HCT116 (cell line): ENCODE data around the gene FLRT1. TPM values are rescaled to one million over a fixed set of nuclear protein-coding genes. Genes with fewer than 3 reads are reported as not detected.

ENCODE experiments used
- ATAC-seq: fragments of 200-7000 bp; cut with Tn5 transposase; 2 replicates; pipeline ENCODE4 v1.9.1; 2020; ENCODE audit warnings: mild to moderate bottlenecking, moderate library complexity
- BruUV-seq: library from RNA; stranded (reverse); fragments of 400-500 nt; replicated peaks from 2 replicates; lab custom pipeline; 2021; lab: Mats Ljungman, UMichigan
- CTCF ChIA-PET: fragments of 300-600 bp; sonication (Branson Sonifier 250); formaldehyde crosslinking; loops from one replicate; lab custom pipeline; 2021; ENCODE audit warnings: antibody characterized with exemption; lab: Charles Lee
- POLR2A ChIA-PET: fragments of 300-600, 350-600 bp; sonication (Branson Sonifier 250); formaldehyde crosslinking; loops from one replicate; lab custom pipeline; 2021; ENCODE audit warnings: antibody characterized with exemption; lab: Charles Lee
- RAD21 ChIA-PET, 2 experiments: fragments of 300-600 bp; sonication (Branson Sonifier 250); formaldehyde crosslinking; loops; one replicate each; lab custom pipeline; 2023; ENCODE audit warnings: low total read pairs in 2 of 2; ENCODE audit not compliant: uncharacterized antibody in 2 of 2, unreplicated experiment in 2 of 2, low non-redundant PET in 1 of 2; lab: Charles Lee
- DNase-seq: peaks from one replicate; pipeline ENCODE4 v3.0.0-alpha.2; 2010; ENCODE audit warnings: low read depth, low spot score
- H2AFZ ChIP-seq: fragments of 200-600 bp; shearing (Covaris generic), sonication (generic); 2 replicates; pipeline ENCODE4 v1.6.1; 2017; ENCODE audit warnings: low read depth, mixed run types, mixed read lengths, antibody characterized with exemption, low read length; ENCODE audit not compliant: poor library complexity, severe bottlenecking
- H3K27ac ChIP-seq: 2 replicates; pipeline ENCODE4 v1.5.1; 2012; ENCODE audit warnings: low read depth, low read length
- H3K27me3 ChIP-seq: fragments of 200-600 bp; sonication (generic); 2 replicates; pipeline ENCODE4 v1.6.1; 2016; ENCODE audit warnings: mixed run types, low read length, mixed read lengths; ENCODE audit not compliant: insufficient read depth
- H3K36me3 ChIP-seq, 2 experiments: fragments of 200-500 bp in 1 of 2; fragments of 200-600 bp in 1 of 2; sonication (Bioruptor generic) in 1 of 2; sonication (generic) in 1 of 2; 2 replicates each; pipeline versions ENCODE4 v1.5.1 to v1.6.1; 2014 to 2016; ENCODE audit warnings: low read length in 2 of 2, inconsistent platforms in 1 of 2, mixed read lengths in 1 of 2, mixed run types in 1 of 2; ENCODE audit not compliant: insufficient read depth in 2 of 2, control insufficient read depth in 1 of 2
- H3K4me1 ChIP-seq, 2 experiments: fragments of 200-600 bp in 1 of 2; sonication (generic) in 1 of 2; 2 replicates each; pipeline versions ENCODE4 v1.5.1 to v1.6.1; 2012 to 2017; ENCODE audit warnings: low read length in 2 of 2, inconsistent platforms in 1 of 2, mild to moderate bottlenecking in 1 of 2, mixed read lengths in 1 of 2, mixed run types in 1 of 2, moderate library complexity in 1 of 2; ENCODE audit not compliant: insufficient read depth in 2 of 2, control insufficient read depth in 1 of 2
- H3K4me2 ChIP-seq: fragments of 200-600 bp; sonication (generic); 2 replicates; pipeline ENCODE4 v1.6.1; 2017; ENCODE audit warnings: mixed run types, low read length, mixed read lengths
- H3K4me3 ChIP-seq, 2 experiments: fragments of 200-600 bp in 1 of 2; sonication (generic) in 1 of 2; replicated peaks in 1 of 2; 2 replicates each; pipeline ENCODE4 v1.5.1; 2011 to 2016; ENCODE audit warnings: low read length in 2 of 2, control low read depth in 1 of 2, low read depth in 1 of 2, mild to moderate bottlenecking in 1 of 2, mixed read lengths in 1 of 2, mixed run types in 1 of 2
- H3K79me2 ChIP-seq: fragments of 200-600 bp; sonication (generic); 2 replicates; pipeline ENCODE4 v1.6.1; 2017; ENCODE audit warnings: mild to moderate bottlenecking, mixed run types, low read length, moderate library complexity, mixed read lengths; ENCODE audit not compliant: insufficient read depth
- H3K9ac ChIP-seq: fragments of 200-600 bp; sonication (generic); 2 replicates; pipeline ENCODE4 v1.6.1; 2016; ENCODE audit warnings: low read length, mixed read lengths
- H3K9me2 ChIP-seq: fragments of 200-600 bp; sonication (generic), shearing (Covaris generic); 2 replicates; pipeline ENCODE4 v1.6.1; 2017; ENCODE audit warnings: mixed run types, mild to moderate bottlenecking, moderate library complexity; ENCODE audit not compliant: insufficient read depth
- H3K9me3 ChIP-seq, 2 experiments: fragments of 200-500 bp in 1 of 2; fragments of 200-600 bp in 1 of 2; sonication (Bioruptor generic) in 1 of 2; sonication (generic) in 1 of 2; 2 replicates each; pipeline ENCODE4 v1.6.1; 2014 to 2017; ENCODE audit warnings: low read length in 2 of 2, mixed read lengths in 2 of 2, inconsistent platforms in 1 of 2, low read depth in 1 of 2, mild to moderate bottlenecking in 1 of 2, mixed run types in 1 of 2, moderate library complexity in 1 of 2; ENCODE audit not compliant: control insufficient read depth in 1 of 2, insufficient read depth in 1 of 2
- H4K20me1 ChIP-seq: fragments of 200-600 bp; sonication (generic), shearing (Covaris generic); 2 replicates; pipeline ENCODE4 v1.6.1; 2017; ENCODE audit warnings: mixed run types, mild to moderate bottlenecking, moderate library complexity; ENCODE audit not compliant: insufficient read depth
- CBX3 ChIP-seq: IDR thresholded peaks from 2 replicates; pipeline ENCODE4 v1.6.1; 2012; ENCODE audit warnings: low read depth
- CEBPB ChIP-seq: IDR thresholded peaks from 2 replicates; pipeline ENCODE4 v1.6.1; 2012; ENCODE audit warnings: low read depth
- EGR1 ChIP-seq: IDR thresholded peaks from 2 replicates; pipeline ENCODE4 v1.6.1; 2012; ENCODE audit warnings: low read depth
- ELF1 ChIP-seq: IDR thresholded peaks from 2 replicates; pipeline ENCODE4 v1.6.1; 2012; ENCODE audit warnings: low read depth, borderline replicate concordance
- EZH2 ChIP-seq: fragments of 200-600 bp; sonication (generic); IDR thresholded peaks from 2 replicates; pipeline ENCODE4 v1.6.1; 2017; ENCODE audit warnings: antibody characterized with exemption, mixed run types
- EZH2phosphoT487 ChIP-seq: fragments of 200-600 bp; IDR thresholded peaks from 2 replicates; pipeline ENCODE4 v1.6.1; 2018; ENCODE audit warnings: antibody characterized with exemption, borderline replicate concordance
- POLR2A ChIP-seq: IDR thresholded peaks from 2 replicates; pipeline ENCODE4 v1.7.0; 2011; ENCODE audit warnings: borderline replicate concordance; ENCODE audit not compliant: insufficient read depth, insufficient read length; ENCODE audit errors: extremely low read depth
- POLR2AphosphoS5 ChIP-seq: IDR thresholded peaks from 2 replicates; pipeline ENCODE4 v1.6.1; 2011; ENCODE audit warnings: mild to moderate bottlenecking, low read depth, low read length, moderate library complexity
- SIN3A ChIP-seq: IDR thresholded peaks from 2 replicates; pipeline ENCODE4 v1.6.1; 2012; ENCODE audit warnings: low read depth
- SP1 ChIP-seq: IDR thresholded peaks from 2 replicates; pipeline ENCODE4 v1.6.1; 2012; ENCODE audit warnings: low read depth
- SRF ChIP-seq: IDR thresholded peaks from 2 replicates; pipeline ENCODE4 v1.6.1; 2012; ENCODE audit warnings: low read depth
- TCF7L2 ChIP-seq: IDR thresholded peaks from 2 replicates; pipeline ENCODE4 v1.7.0; 2011; ENCODE audit warnings: borderline replicate concordance, inconsistent platforms; ENCODE audit not compliant: insufficient read depth, insufficient read length; ENCODE audit errors: extremely low read depth
- ZFX ChIP-seq: fragments of 450-650 bp; IDR thresholded peaks from 2 replicates; pipeline ENCODE4 v1.6.1; 2017
- ZNF274 ChIP-seq: fragments of 200-500 bp; sonication (Bioruptor generic); IDR thresholded peaks from 2 replicates; pipeline ENCODE4 v1.6.1; 2014; ENCODE audit warnings: mild to moderate bottlenecking, low read depth, low read length, inconsistent platforms
- intact Hi-C: fragments of 100-400 bp; cut with micrococcal nuclease; formaldehyde crosslinking; loops from 2 replicates; pipeline ENCODE4 v1.10.0; 2022
- total RNA-seq: library from RNA; stranded (reverse); gene quantifications from one replicate; pipeline ENCODE4 v1.2.1, GENCODE V29; 2021; ENCODE audit not compliant: unreplicated experiment
- TF ChIP-seq, protein P1 (sequence below), 3 experiments: fragments of 200-600 bp in 1 of 3; sonication (generic) in 1 of 3; IDR thresholded peaks in 2 of 3; conservative IDR thresholded peaks in 1 of 3; 2 replicates each; pipeline ENCODE4 v1.5.1; 2012 to 2017; ENCODE audit warnings: low read depth in 2 of 3, low read length in 2 of 3, antibody characterized with exemption in 1 of 3, borderline replicate concordance in 1 of 3, control low read depth in 1 of 3, mild to moderate bottlenecking in 1 of 3, mixed read lengths in 1 of 3, mixed run types in 1 of 3, moderate library complexity in 1 of 3; ENCODE audit not compliant: insufficient read depth in 1 of 3
- TF ChIP-seq, protein P2 (sequence below): IDR thresholded peaks from 2 replicates; pipeline ENCODE4 v1.6.1; 2012

Gene FLRT1
- total RNA-seq, 1 experiment from 2014 or later = 0.15 TPM

DNA sequence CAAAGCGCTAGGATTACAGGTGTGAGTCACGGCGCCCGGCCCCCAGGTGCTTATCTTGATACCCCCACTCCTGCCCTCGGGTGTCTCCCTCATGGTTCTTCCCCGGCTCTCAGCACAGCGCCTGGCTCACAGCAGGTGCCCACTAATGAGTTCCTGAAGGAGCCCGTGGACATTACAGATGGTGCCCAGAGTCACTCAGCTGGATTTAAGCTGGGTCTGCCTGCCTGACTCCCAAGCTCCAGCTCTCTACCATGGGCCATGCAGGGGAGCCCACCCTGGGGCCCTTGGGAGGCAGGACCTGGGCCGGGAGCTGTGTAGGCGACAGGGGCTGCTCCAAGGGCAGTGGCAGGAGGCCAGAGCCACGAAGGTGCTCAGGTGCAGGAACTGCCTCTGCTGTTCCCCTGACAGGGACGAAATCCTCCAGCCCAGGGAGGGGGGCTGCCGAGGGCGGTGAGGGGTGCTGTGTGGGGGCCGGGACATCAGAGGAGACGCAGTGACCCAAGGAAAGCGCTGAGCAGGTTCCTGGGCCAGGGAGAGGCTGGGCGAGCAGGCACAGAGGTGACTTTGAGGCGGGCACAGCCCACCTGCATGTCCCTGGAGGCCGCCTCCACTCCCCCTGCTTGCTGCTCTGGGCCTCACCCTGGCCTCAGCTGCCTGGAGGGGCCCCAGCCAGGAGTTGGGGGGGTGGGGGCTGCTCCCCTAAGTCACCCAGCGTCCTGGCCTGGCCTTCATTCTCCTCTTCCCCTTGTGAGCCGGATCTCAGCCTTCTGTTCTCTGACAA is 14.6 kb upstream of the FLRT1 start:
- no peak overlapping the region for H3K9ac ChIP-seq
- CTCF ChIA-PET = no interaction called here
- H3K4me1 ChIP-seq = peaks cover 0 to 9% of the 10 kb centered on the region in 2 experiments; a peak in 2 of 4 replicates
- H3K9me2 ChIP-seq = no peaks in the 10 kb centered on the region
- H3K27me3 ChIP-seq = no peaks in the 10 kb centered on the region
- no peak for ATAC-seq
- no peaks in the 10 kb centered on the region for H3K36me3 ChIP-seq
- no peak overlapping the region for H2AFZ ChIP-seq
- TF ChIP-seq SRF (no peak), SIN3A (no peak), CBX3 (no peak), TCF7L2 (no peak), ZNF274 (no peak), SP1 (no peak), ELF1 (no peak), ZFX (no peak), EGR1 (no peak), CEBPB (no peak), POLR2AphosphoS5 (no peak), EZH2 (no peak), EZH2phosphoT487 (no peak), POLR2A (no peak)
- TF ChIP-seq, protein P1, sequence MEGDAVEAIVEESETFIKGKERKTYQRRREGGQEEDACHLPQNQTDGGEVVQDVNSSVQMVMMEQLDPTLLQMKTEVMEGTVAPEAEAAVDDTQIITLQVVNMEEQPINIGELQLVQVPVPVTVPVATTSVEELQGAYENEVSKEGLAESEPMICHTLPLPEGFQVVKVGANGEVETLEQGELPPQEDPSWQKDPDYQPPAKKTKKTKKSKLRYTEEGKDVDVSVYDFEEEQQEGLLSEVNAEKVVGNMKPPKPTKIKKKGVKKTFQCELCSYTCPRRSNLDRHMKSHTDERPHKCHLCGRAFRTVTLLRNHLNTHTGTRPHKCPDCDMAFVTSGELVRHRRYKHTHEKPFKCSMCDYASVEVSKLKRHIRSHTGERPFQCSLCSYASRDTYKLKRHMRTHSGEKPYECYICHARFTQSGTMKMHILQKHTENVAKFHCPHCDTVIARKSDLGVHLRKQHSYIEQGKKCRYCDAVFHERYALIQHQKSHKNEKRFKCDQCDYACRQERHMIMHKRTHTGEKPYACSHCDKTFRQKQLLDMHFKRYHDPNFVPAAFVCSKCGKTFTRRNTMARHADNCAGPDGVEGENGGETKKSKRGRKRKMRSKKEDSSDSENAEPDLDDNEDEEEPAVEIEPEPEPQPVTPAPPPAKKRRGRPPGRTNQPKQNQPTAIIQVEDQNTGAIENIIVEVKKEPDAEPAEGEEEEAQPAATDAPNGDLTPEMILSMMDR (IDR thresholded peaks at IDR 0.05 in 2 of 3, conservative IDR thresholded peaks at IDR 0.05 in 1 of 3; ENCODE audit: borderline replicate concordance in 1 of 3, insufficient read depth in 1 of 3, low read depth in 2 of 3, low read length in 2 of 3) = no peak
- TF ChIP-seq, protein P2, sequence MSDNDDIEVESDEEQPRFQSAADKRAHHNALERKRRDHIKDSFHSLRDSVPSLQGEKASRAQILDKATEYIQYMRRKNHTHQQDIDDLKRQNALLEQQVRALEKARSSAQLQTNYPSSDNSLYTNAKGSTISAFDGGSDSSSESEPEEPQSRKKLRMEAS = no peak
- intact Hi-C loops = no loop called here
- no peaks in the 10 kb centered on the region for H4K20me1 ChIP-seq
- no peaks in the 10 kb centered on the region for H3K9me3 ChIP-seq
- H3K4me2 ChIP-seq = no peak overlapping the region
- no peaks in the 10 kb centered on the region for H3K79me2 ChIP-seq
- RAD21 ChIA-PET = no interaction called here
- BruUV-seq = no TSS peak
- H3K4me3 ChIP-seq = no peak overlapping the region
- no peak for DNase-seq
- POLR2A ChIA-PET = no interaction called here
- no peak overlapping the region for H3K27ac ChIP-seq
